A673 (cell line): ENCODE results near the gene SLC16A7.

Experiments
- CTCF ChIP-seq: fragments of 300-800, 200-600 bp; sonication (generic); conservative IDR thresholded peaks from 2 replicates; pipeline ENCODE4 v1.5.1; 2017; ENCODE audit warnings: low read depth, mild to moderate bottlenecking, antibody characterized with exemption, low read length, moderate library complexity, mixed read lengths
- EZH2 ChIP-seq: fragments of 200-600 bp; sonication (generic); IDR thresholded peaks from 2 replicates; pipeline ENCODE4 v1.6.1; 2017; ENCODE audit warnings: borderline replicate concordance, low read depth, mild to moderate bottlenecking, mixed read lengths, antibody characterized with exemption, low read length; ENCODE audit not compliant: poor library complexity, severe bottlenecking

- TF ChIP-seq CTCF = no peak
- TF ChIP-seq EZH2 = no peak
These were observed 128.3 kb downstream of the SLC16A7 start for GRCh38 chr12:59724011-59724695.
